DMS79 treated with DMSO at 0.1 percent for 48 hours (cell line): ENCODE data around the gene RCOR1.
"Not testable (repeated sequence)": the region's sequence is repeated elsewhere in the genome, so short reads cannot be mapped to it uniquely, and the experiment has no call there.

ENCODE experiments used
- DNase-seq: peaks from one replicate; lab custom pipeline; 2025; lab: John Stamatoyannopoulos, UW

RCOR1 gene

DNA sequence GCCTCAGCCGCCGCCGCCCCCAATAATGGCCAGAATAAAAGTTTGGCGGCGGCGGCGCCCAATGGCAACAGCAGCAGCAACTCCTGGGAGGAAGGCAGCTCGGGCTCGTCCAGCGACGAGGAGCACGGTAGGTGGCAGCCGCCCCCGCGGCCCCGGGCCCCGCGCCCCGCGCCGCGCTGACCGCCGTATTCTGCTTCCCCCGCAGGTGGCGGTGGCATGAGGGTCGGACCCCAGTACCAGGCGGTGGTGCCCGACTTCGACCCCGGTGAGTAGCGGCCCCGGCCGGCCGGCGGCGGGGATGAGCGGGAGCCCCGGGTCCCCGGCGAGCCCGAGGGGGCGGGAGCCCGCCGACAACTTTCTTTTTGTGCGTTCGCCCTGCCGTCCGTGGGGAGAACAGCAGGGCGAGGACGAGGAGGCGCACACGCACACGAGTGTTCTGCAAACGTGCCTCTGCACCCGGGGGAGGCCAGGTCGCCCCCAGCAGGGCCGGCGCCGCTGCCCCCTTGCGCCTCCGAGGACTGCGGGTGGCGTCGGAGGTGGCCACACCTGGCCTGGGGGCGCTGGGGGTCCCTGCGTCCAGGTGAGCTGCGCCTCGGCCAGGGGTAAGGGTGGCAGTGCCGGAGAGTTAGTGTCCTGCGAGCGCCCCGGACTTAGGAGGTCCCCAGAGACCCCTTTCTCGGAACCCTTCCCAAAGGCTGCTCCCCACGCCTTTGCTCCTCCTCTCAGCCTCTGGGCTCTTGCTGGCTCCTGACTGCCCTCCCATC lies 794 bp downstream of the RCOR1 start:
- peak; percentile 28 for DNase-seq

- peak; percentile 47 for DNase-seq
Measured at GRCh38 chr14:102593825-102594137, 1.3 kb downstream of the RCOR1 start.

DNA sequence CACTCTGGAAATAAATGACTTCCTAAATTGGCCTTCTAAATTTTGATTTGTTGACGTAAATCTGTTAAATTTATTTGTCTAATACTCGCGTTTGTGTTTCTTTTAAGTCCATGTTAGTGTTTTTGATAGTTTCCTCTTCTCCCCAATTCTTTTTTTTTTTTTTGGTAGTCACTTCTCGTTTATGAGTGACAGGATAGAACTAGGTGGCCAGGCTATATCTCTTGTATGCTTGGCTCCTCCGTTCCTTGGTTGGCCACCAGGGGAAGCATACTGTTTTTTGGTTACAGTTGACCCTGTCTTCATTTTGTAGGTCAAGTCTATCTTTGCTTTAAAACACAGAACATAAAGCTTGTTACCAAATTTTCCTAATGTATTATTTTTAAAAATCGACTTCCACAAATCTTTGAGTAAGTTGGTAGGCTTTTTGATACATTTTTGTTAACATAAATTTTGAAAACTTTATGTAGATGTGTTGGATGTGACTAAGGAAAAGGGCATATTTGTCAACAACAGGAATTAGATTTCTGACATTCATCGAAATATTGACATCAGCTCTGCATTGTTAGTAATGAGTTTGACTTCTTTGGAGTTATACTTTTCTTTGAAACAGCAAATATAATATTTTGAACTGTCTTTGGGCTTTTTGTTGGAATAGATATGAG lies 2.2 kb downstream of the RCOR1 start:
- peak; percentile 70 for DNase-seq

DNA sequence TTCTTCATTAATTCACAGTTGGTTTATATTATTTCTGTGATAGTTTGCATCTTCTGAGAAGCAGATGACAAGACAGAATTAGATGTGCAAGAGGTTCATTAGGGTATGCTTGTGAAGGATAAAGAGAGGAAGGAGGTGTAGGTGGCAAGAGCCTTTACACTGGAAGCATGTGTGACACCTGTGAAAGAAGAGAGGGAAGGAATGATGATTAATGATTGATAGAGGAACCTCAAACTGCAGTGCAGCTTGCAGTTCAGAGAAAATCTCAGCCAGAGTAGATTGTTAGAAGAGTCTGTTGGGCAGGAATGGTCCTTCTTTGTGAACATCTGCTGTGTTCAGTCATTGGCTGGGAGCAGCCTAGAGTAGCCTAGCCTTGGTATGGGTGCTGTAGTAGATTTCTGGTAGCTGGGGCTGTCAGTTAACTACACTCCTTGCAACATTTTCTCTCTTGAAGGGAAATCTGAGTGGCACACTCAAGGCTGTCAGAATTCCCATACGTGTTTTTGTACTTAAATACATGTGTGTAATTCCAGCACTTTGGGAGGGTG lies 9.0 kb downstream of the RCOR1 start:
- DNase-seq, result no peak

- DNase-seq, result no peak
Measured at GRCh38 chr14:102602421-102603292, 10.2 kb downstream of the RCOR1 start.

DNA sequence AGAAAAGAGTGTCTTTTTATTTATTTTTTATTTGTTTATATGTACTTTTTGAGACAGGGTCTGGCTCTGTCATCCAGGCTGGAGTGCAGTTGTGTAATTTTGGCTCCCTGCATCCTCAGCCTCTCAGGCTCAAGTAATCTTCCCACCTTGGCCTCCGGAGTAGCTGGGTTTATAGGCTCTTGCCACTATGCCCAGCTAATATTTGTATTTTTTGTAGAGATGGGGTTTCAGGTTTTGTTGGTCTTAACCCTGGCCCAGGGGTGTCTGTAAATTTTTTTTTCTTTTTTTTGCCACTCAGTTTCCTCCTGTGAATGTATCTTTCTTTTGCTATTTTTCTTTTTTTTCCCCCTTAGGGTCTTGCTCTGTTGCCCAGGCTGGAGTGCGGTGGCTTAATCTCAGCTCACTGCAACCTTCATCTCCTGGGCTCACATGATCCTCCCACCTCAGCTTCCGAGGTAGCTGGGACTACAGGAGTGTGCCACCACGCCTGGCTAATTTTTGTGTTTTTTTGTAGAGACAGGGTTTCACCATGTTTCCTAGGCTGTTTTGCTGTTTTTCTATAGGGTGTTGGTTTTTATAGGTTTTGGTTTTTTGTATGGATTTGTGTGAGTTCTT lies 11.0 kb downstream of the RCOR1 start:
- no peak for DNase-seq

GRCh38 chr14:102604183-102604582 lies 11.7 kb downstream of the RCOR1 start:
- DNase-seq, result no peak

GRCh38 chr14:102605029-102605428 lies 12.6 kb downstream of the RCOR1 start:
- no peak for DNase-seq

GRCh38 chr14:102606296-102606695 lies 13.8 kb downstream of the RCOR1 start:
- no peak for DNase-seq

DNA sequence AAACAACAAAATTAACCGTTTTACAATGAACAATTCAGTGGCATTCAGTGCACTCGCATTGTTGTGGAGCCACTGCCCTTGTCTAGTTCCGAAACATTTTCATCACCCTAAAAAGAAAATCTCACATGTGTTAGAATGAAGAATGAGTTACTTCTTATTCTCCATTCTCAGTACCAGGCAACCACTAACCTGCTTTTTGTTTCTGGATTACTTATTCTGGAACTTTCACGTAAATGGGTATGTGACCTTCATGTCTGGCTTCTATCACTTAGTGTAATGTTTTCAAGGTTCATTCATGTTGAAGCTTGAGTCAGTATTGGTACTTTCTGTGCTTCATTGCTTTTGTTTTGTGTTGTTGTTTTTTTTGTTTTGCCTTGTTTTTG lies 15.6 kb downstream of the RCOR1 start:
- no peak for DNase-seq

GRCh38 chr14:102610968-102611811 lies 18.7 kb downstream of the RCOR1 start:
- DNase-seq, result no peak

- DNase-seq, result no peak
Measured at GRCh38 chr14:102616318-102616717, 23.9 kb downstream of the RCOR1 start.

DNA sequence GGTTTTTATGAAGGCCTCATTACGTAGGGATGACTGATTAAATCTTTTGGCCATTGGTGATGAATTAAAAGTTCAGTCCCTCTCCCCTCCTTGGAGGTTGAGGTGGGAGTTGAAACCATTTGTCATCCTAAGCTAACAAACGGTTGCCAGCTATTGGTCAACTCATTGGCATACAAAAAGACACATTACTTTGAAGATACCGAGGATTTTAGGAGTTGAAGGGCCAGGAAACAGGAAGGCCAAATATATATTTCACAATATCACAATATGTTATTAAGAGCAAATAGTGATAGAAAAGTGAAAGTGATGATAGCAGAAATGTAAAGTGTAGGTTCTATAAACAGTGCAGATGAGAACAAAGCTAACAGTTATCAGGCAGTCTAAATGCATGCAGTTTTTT lies 24.4 kb downstream of the RCOR1 start:
- no peak for DNase-seq

DNA sequence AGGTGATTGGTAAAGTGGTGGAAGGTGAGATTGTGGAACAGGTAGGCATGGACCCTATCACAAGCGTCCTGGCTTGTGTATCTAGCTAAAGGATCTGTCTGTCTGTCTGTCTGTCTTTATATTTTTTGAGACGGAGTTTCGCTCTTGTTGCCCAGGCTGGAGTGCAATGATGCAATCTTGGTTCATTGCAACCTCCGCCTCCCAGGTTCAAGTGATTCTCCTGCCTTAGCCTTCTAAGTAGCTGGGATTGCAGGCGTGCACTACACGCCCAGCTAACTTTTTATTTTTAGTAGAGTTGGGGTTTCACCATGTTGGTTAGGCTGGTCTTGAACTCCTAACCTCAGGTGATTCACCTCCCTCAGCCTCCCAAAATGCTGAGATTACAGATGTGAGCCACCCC lies 26.6 kb downstream of the RCOR1 start:
- not testable (repeated sequence) for DNase-seq

- DNase-seq, result no peak
Measured at GRCh38 chr14:102620413-102620812, 28.0 kb downstream of the RCOR1 start.

DNA sequence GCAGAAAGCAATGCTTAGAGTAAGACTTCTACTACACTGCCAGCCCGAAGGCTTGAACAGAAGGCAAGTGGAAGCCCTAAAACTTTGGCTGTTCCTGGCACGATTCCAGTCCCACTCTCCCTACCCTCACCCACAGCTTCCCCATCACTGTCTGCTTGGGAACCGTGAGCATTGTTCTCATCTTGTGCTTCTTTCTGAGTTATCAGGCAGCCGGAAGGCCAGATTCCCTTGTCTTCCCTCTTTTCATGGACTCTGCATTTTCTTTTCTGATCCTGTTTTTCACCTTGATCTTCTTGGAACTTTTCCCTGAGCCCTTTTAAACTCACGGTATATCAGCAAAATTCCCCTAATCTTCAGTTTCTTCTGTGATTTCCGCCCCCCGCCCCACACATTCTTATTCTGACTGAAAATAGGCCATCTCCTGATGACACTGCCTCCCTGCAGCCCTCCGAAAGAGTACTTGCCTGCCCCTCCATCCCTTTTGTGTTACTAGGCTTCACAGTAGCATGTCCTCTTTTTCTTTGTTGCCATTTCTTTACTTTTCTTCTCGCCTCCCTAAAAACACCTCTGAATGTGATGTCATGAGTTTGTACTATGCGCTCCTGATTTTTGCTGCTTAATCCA lies 29.9 kb downstream of the RCOR1 start:
- no peak for DNase-seq

DNA sequence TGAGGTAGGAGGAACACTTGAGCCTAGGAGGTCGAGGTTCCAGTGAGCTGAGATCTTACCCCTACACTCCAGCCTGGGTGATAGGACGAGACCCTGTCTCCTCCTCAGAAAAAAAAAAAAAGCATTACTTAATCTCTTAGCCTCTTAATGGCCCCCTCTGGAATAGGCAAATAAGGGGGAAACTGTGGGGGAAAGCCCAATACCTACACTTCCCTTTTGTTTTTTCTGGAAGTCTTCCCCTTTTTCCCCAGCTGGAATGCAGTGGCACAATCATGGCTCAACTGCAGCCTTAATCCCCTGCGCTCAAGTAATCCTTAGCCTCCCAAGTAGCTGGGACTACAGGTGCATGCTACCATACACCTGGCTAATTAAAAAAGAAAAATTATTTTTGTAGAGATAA lies 32.2 kb downstream of the RCOR1 start:
- DNase-seq, result no peak

DNA sequence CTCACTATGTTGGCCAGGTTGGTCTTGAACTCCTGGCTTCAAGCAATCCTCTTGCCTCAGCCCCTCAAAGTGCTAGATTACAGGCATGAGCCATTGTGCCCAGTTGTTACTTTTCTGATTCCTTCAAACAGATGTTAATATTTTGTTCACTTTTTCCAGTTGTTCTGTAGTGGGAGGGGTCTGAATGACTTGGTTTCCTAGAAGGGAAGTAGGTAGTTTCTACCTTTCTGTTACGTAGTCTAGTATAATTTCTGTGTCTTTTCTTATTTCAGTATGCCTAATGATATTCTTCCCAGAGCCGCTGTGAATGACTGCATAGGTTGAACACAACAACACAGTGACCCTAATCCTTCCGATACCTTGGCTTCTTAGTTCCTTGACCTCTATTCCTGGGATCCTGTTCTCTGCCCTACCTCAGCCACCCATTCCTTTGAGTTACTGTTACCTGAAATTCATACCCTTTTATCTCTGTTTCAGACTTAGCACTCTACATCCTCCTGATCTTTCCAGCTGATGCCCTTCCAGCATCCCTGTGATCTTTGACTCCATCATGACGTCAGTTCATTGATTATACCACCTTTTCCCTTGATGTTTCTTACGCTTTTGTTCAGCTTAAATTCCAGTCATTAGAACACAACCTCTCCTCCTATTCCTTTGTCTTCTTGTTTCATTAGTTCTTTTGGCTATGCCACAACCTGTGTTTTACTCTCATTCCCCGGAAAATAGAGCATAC lies 33.3 kb downstream of the RCOR1 start:
- DNase-seq, result no peak

GRCh38 chr14:102626530-102626929 lies 34.1 kb downstream of the RCOR1 start:
- no peak for DNase-seq

- peak; percentile 42 for DNase-seq
Measured at GRCh38 chr14:102629011-102629444, 36.6 kb downstream of the RCOR1 start.
